Activated T-cell treated with anti-CD3 and anti-CD28 coated beads for 24 hours (primary cell): Measurements from ENCODE around the gene ADCK1.
"Not testable (repeated sequence)": the region's sequence is repeated elsewhere in the genome, so short reads cannot be mapped to it uniquely, and the experiment has no call there.

Experiments
- DNase-seq: peaks from one replicate; pipeline ENCODE4 v3.0.0-alpha.2; 2020; ENCODE audit warnings: low read depth

ADCK1 gene

DNA sequence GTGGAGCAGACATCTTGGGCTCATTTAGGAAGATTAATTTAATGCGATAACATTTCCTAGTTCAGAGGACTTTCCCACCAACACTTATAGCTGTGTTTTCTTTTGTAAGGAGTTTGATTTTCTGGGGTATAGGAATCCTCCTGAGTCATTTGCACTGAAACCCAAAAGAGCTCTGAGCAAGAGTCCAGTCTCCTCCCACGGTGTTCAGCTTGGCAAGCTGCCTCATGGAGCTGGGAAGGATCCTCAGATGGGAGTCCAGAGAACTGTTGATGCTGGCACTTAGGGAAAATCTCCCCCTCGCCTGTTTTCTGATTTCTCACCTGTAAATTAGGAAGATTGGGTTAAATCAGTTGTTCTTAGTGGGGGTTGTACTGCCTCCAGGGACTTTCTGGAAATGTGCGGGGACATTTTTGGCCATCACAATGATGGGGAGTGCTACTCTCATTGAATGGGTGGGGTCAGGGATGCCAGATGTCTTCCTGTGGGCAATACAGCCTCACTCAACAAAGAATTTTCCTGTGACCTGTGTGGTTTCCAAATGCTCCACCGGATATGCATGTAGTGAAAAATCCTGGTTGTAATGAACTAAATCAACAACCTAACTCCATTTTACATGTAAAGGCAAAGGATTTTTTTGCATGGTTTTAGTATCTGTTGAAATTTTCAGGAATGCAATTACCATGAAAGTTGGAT lies 150.6 kb downstream of the ADCK1 start:
- DNase-seq = no peak

DNA sequence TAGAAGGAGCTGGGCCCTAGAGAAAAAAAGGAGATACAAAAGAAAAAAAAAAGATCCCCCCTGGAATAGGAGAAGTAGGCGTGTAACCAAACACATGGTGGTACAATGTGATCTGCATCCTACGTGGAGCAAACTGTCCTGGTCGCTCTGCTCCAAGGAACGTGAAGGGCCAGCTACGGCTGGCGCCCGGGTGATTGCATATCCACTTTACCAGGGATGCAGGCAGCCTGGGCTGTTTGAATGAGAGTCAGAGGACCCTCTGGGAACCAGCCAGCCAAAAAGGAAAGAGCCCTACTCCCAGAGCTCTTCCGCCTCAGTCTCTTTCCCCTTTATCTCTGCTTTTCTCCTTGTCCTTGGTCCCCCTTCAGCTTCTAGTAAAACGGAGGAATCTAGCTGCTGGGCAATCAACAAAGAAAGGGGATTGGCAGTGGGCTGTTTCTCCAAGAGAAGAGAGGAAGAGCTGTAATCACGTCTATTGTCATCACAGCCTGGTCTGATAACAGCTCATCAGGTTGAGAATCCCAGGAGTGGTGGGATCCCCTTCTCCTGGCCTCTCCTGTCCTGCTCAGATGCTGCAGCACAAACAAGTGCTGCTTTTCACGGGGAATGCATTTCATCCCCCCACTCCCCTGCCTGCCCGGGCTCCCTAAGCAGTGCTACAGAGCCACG lies 156.0 kb downstream of the ADCK1 start:
- DNase-seq = no peak

- DNase-seq = not testable (repeated sequence)
Observed at GRCh38 chr14:77959686-77960085, 159.8 kb downstream of the ADCK1 start.

- DNase-seq = no peak
Observed at GRCh38 chr14:77961847-77962580, 162.1 kb downstream of the ADCK1 start.

DNA sequence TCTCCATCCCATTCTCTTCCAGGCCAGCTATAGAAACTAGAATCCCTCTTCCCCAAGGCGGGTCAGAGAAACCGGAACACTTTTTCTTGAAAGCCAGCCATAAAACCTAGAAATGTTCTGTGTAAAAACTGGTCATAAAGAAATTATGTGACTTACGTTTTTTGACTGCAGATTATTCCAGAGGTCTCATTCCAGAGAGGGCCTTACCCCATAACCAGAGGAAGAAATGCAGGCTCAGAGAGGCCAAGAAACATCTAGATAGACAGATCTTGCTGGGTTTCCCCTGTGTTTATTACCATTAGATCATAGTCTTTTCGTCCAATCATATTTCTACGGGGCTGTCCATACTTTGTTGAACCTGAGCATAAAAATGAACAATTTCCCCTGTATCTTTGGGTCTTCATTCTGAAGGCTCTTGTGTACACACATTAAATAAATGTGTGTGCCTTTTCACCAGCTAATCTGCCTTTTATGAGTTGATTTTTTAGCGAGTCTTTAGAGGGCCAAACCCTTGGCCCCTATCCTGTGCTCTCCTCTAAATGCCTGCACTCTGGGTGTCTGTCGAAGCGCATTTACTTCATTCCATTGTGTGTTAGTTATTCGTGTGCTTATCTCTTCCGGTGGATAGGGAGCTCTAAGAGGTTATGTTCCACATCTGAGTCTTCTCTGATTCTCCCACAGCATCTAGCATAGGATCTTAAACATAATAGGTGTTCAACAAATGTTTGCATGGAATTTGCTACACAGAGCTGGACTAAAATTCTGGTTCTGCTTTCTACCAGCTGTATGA lies 163.0 kb downstream of the ADCK1 start:
- DNase-seq = no peak

DNA sequence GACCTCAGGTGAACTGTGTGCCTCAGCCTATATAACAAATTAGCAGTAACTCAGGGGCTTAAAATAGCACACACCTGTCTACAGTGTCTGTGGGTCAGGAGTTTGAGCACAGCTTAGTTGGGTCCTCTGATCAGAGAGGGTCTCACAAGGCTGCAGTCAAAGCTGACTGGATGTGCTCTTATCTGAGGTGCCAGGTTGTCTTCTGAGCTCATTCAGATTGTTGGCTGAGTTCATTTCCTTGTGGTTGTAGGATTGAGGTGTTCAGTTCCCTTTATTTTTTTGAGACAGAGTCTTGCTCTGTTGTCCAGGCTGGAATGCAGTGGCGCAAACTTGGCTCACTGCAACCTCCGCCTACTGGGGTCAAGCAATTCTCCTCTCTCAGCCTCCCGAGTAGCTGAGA lies 164.7 kb downstream of the ADCK1 start:
- DNase-seq = no peak

- DNase-seq = no peak
Observed at GRCh38 chr14:77965050-77965449, 165.1 kb downstream of the ADCK1 start.

- no peak for DNase-seq
Observed at GRCh38 chr14:77965919-77966435, 166.1 kb downstream of the ADCK1 start.

- no peak for DNase-seq
Observed at GRCh38 chr14:77967110-77967509, 167.2 kb downstream of the ADCK1 start.

DNA sequence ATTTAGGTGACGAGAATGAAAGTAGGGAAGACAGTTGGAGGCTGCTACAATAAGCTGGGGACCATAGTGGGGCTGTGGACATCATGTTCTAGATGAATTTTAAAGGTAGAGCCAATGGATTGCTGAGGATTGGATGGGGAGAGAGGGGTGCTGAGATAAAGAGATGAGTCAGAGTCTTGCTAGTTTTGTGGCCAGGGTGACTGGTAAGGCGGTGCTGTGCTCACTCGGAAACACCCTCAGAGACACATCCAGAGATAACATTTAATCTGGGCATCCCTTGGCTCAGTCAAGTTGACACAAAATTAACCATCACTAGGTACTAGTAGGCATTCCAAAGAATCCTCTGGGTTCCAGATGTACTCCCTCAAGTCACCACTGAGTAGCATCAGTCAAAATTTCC lies 170.7 kb downstream of the ADCK1 start:
- DNase-seq = no peak

DNA sequence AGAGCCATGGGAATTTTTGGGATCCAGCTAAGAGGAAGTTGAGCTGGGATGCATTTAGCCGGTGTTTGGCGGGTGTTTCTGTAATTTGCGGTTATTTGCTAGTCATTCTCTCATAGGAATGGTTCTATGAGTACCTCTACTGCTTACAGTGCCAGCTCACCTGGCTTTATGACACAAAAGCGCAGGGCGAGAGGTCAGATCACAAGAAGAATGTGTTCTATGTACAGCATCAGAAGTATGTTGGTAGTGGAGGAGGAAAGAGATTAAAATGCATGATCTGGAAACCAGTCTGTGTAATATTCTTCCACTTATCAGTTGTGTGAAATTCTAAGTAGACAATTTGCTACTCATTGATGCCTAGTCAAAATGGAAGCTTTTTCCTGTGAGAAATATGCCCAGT lies 173.3 kb downstream of the ADCK1 start:
- DNase-seq = no peak

GRCh38 chr14:77976591-77976990 lies 176.7 kb downstream of the ADCK1 start:
- DNase-seq = no peak

DNA sequence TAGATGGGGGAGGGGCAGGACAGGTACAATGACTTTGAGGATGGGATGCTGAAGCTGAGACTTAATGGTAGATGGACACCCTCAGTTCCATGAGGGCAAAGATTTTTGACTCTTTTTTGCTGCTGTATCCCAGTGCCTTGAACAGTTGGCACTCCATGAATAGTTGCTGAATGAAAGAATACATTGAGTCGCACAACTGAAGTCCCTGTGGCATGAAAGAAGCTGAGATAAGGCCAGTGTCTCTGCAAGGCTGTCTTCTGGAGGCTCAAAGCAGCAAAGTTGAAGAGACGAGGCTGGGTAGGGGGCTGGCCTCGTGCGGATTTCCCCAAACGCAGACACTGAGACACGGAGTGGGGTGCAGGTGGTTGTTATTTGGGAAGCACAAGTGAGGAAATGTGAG lies 179.3 kb downstream of the ADCK1 start:
- DNase-seq = no peak

- no peak for DNase-seq
Observed at GRCh38 chr14:77979666-77980351, 179.9 kb downstream of the ADCK1 start.

DNA sequence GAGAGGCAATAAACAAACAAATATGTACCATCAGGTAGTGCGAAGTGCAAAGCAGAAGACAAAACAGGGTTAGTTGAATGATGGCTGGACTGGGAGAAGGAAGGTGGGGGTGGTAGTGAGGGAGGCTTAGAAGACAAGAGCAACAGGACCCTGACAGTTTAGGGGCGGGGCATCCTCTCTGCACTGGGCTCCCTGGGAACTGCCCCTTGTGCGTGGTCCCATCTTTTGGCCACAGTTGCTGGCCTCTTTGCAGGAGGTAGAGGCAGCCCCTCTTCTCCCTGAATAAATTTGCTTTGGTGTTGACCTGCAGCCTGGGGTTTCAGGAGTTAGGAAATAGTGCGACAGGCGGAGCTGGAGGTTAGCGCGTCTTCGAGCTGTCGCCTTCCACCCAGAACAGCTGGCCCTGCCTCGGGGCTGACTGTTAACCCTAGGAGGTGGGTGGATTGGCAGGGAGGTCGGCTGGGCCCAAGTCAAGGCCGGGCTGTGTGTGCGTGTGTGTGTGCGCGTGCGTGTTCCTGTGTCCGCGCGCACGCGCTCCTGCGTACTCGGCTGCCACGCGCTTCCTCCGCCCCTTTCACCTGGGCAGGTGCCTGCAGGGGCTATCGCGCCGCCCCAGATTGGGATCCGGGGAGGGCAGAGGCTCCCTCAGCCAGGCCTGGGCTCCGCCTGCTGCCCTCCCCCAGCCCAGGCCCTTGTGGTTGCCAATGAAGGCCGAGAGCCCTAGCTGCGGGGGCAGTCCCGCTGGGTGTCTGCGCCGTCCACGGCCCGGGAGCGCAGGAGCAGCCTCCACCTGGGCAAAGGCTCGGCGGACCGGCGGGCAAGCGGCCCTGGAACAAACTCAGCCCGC lies 180.8 kb downstream of the ADCK1 start:
- DNase-seq = no peak
